Fibroblast of villous mesenchyme (primary cell): ENCODE results near the gene CORO1C. TPM values are rescaled to one million over a fixed set of nuclear protein-coding genes. Genes with fewer than 3 reads are reported as not detected.

Experiments used
- DNase-seq: peaks from one replicate; pipeline ENCODE4 v3.0.0-alpha.2; 2010; ENCODE audit warnings: low read depth
- H3K4me3 ChIP-seq: 2 replicates; pipeline ENCODE4 v1.5.1; 2011; ENCODE audit warnings: low read depth, mild to moderate bottlenecking, low read length
- total RNA-seq: library from RNA; depleted of rRNA; stranded (reverse); fragments of >200 nt; gene quantifications from 2 replicates; pipeline ENCODE4 v1.2.3, GENCODE V29; 2012
- TF ChIP-seq, protein P1 (sequence below): IDR thresholded peaks from 2 replicates; pipeline ENCODE4 v1.5.1; 2012; ENCODE audit warnings: low read depth, mild to moderate bottlenecking, low read length; ENCODE audit not compliant: insufficient read depth

Gene CORO1C
- total RNA-seq, 1 donor: 433 TPM

DNA sequence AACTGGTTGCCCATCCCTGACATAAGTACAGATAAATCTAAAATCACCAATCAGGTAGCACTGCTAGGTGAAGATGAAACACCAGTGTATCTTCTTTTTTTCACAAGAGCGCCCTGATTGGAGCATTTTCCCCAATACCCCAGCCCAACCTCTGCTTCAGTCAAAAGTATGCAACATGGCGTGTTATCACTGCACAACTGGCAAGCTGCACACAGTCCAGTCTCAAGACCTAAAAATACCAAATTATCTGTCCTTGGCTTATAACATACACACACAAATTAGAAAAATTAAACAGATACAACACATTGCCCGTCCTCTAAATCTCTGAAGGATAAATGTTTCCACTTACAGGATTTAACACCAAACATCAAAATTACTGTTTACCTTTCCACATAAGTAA, 77.4 kb downstream of the CORO1C start:
- TF ChIP-seq, protein P1, sequence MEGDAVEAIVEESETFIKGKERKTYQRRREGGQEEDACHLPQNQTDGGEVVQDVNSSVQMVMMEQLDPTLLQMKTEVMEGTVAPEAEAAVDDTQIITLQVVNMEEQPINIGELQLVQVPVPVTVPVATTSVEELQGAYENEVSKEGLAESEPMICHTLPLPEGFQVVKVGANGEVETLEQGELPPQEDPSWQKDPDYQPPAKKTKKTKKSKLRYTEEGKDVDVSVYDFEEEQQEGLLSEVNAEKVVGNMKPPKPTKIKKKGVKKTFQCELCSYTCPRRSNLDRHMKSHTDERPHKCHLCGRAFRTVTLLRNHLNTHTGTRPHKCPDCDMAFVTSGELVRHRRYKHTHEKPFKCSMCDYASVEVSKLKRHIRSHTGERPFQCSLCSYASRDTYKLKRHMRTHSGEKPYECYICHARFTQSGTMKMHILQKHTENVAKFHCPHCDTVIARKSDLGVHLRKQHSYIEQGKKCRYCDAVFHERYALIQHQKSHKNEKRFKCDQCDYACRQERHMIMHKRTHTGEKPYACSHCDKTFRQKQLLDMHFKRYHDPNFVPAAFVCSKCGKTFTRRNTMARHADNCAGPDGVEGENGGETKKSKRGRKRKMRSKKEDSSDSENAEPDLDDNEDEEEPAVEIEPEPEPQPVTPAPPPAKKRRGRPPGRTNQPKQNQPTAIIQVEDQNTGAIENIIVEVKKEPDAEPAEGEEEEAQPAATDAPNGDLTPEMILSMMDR: no peak
- H3K4me3 ChIP-seq: no peak overlapping the region
- DNase-seq: no peak

DNA sequence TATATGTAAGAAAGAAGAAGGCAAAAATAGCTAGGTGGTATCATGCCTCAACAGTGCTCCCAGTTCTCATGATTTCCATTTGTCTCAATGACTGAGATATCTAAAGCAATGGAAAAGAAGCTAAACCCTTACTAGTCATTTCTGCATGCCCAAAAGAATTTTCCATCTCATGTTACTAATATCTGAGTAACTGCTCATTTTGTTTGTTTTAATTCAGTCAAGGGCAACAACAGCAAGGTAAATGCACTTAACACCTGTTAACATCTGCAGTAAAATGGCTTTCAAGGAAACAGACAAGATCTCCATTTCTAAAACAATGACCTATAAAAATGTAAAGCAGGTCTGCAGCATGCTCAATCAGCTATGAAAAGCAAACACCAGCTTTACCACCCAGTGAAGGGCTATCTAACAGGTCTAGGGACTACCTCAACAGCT, 78.2 kb downstream of the CORO1C start:
- no peak overlapping the region for H3K4me3 ChIP-seq
- no peak for DNase-seq
- TF ChIP-seq, protein P1: no peak

DNA sequence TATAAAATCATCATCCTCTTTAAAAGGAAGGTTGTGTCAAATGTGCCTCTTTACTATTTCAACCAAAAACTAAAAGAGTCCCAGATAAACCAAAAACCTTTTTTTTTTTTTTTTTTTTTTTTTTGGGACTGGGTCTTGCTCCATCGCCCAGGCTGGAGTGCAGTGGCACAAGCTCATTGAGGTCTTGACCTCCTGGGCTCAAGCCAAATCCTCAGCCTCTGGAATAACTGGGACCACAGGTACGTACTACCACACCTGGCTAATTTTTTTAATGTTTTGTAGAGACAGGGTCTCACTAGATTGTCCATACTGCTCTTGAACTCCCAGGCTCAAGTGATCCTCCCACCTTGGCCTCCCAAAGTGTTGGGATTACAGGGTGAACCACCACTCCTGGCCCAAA, 81.2 kb downstream of the CORO1C start:
- H3K4me3 ChIP-seq: no peak overlapping the region
- DNase-seq: no peak
- TF ChIP-seq, protein P1: no peak

DNA sequence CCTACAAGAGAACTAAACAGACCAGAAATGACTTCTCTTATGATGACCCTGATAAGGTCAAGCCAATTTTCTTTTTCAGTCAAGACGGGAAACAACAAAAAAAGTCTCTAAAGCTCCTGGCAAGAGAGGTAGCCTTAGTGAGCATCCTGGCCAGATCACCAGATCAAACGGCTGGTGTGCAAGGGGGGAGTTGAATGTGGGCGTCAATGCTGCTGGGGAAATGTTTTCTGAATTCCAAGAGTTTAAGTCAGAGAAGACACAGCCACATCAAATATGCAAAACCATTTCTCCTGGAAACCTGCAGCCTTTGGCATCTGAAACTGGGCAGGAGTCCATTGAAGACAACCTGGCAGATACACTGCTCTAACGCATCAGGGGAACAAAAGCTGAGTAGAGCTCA, 81.6 kb downstream of the CORO1C start:
- no peak overlapping the region for H3K4me3 ChIP-seq
- peak; percentile 79 for DNase-seq
- TF ChIP-seq, protein P1: no peak

DNA sequence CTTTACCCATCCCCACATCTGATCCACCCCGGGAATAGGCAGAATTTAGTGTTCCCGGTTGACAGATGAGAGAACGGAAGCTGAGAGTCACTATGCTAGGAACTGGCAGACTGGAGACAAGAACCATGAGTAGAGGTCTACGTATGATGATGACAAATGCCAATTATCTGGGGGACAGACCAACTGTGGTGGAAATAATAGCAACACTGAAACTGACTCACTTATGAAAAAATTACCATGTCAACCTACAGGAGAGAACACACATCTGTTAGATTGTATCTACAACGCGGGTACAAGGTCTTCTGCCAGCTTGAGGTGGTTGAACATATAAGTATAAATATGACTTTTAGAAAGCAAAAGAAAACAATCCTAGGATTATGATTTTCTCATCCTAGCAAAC, 82.2 kb downstream of the CORO1C start:
- H3K4me3 ChIP-seq: no peak overlapping the region
- TF ChIP-seq, protein P1: no peak
- no peak for DNase-seq

DNA sequence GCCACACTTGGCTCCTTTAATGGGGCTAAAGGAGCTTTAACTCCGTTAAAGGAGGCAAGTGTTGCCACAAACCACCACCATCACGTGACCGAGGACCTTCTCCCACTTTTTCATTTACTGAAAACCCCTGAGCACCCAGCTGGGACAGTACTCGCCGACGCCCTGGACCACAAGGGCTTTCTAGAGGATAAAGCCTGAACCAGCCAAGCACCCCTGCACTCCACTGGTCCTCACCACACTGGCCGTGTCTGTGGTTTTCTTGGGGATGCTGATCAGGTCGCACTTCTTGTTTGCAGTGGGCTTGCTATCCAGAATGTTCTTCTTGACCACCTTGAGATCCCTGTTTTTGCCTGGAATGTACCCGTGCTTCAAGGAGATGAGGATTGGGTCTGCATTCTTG, 82.9 kb downstream of the CORO1C start:
- TF ChIP-seq, protein P1: no peak
- no peak overlapping the region for H3K4me3 ChIP-seq

DNA sequence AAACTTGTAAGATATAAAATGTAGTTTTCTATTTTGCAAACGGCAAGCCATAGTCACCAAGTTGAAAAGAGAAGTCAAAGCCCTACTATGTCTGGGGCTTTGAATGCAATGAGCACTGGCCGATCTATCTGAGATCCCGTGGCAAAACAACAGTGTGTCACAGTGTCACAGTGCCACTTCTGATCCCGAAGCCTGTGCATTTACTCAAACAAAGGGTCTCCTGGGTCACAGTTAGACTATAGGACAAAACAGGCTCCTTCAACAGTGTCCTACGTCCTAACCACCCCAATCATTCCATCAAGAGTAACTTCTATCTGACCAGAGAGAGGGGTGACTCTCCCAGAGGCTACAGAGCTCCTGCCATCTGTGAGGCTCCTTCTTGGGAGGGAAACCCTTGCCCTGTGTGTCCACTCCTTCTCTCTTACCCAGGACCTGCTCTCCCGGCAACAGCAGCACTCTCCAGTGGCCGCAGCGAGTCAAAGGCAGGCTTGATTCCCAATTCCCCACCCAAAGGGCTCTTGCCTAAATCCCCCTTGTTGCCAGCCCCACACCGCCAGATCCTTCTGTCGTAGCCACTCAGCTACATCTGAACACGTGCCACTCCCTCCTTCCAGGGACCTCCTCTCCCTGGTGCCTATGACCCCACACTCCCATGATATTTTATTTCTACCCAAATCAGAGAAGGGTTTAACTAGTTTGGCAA, 83.6 kb downstream of the CORO1C start:
- DNase-seq: no peak
- TF ChIP-seq, protein P1: no peak
- no peak overlapping the region for H3K4me3 ChIP-seq

More for the DNA sequence above, 82.9 kb downstream of the CORO1C start:
- DNase-seq: no peak
